Adipocyte (in vitro differentiated cells): ENCODE data around the gene ASCC3.

Experiments
- DNase-seq: peaks from one replicate; pipeline ENCODE4 v3.0.0-alpha.2; 2015; ENCODE audit warnings: low read depth
- H3K27me3 ChIP-seq: replicated peaks from 2 replicates; pipeline ENCODE4 v1.7.0; 2013; ENCODE audit warnings: mild to moderate bottlenecking, low read length, moderate library complexity; ENCODE audit not compliant: control insufficient read depth, insufficient read depth
- H3K36me3 ChIP-seq: 2 replicates; pipeline ENCODE4 v1.7.0; 2013; ENCODE audit warnings: low read length, mild to moderate bottlenecking, moderate library complexity; ENCODE audit not compliant: control insufficient read depth, insufficient read depth, severe bottlenecking
- H3K4me1 ChIP-seq: 2 replicates; pipeline ENCODE4 v1.7.0; 2013; ENCODE audit warnings: mild to moderate bottlenecking, low read length, moderate library complexity; ENCODE audit not compliant: control insufficient read depth, insufficient read depth
- H3K4me3 ChIP-seq: 2 replicates; pipeline ENCODE4 v1.7.0; 2013; ENCODE audit warnings: mild to moderate bottlenecking, low read length, moderate library complexity
- H3K9ac ChIP-seq: 2 replicates; pipeline ENCODE4 v1.7.0; 2013; ENCODE audit warnings: mild to moderate bottlenecking, low read length, moderate library complexity
- H3K9me3 ChIP-seq: 2 replicates; pipeline ENCODE4 v1.7.0; 2013; ENCODE audit warnings: mild to moderate bottlenecking, low read length, moderate library complexity; ENCODE audit not compliant: control insufficient read depth

The ASCC3 gene

GRCh38 chr6:100487638-100488037, 393.5 kb downstream of the ASCC3 start:
- Histone ChIP-seq H3K4me3 (no peak overlapping the region), H3K9me3 (no peaks in the 10 kb centered on the region), H3K4me1 (peaks cover 11% of the 10 kb centered on the region), H3K27me3 (peaks cover 4% of the 10 kb centered on the region), H3K9ac (no peak overlapping the region), H3K36me3 (no peaks in the 10 kb centered on the region)
- DNase-seq = no peak

- Histone ChIP-seq H3K9me3 (no peaks in the 10 kb centered on the region), H3K36me3 (no peaks in the 10 kb centered on the region), H3K4me3 (no peak overlapping the region), H3K4me1 (peaks cover 11% of the 10 kb centered on the region), H3K9ac (no peak overlapping the region), H3K27me3 (peaks cover 4% of the 10 kb centered on the region)
- no peak for DNase-seq
Observed at GRCh38 chr6:100485268-100485667, 395.9 kb downstream of the ASCC3 start.

- no peaks in the 10 kb centered on the region for H3K36me3 ChIP-seq
- H3K9ac ChIP-seq = no peak overlapping the region
- no peak for DNase-seq
- peaks cover 4% of the 10 kb centered on the region for H3K27me3 ChIP-seq
- no peaks in the 10 kb centered on the region for H3K9me3 ChIP-seq
- H3K4me3 ChIP-seq = no peak overlapping the region
- peaks cover 13% of the 10 kb centered on the region for H3K4me1 ChIP-seq
Observed at GRCh38 chr6:100484474-100484873, 396.7 kb downstream of the ASCC3 start.

- Histone ChIP-seq H3K4me3 (no peak overlapping the region), H3K9ac (no peak overlapping the region), H3K27me3 (peaks cover 4% of the 10 kb centered on the region), H3K9me3 (no peaks in the 10 kb centered on the region), H3K4me1 (peaks cover 15% of the 10 kb centered on the region), H3K36me3 (no peaks in the 10 kb centered on the region)
- DNase-seq = no peak
Observed at GRCh38 chr6:100482698-100483097, 398.4 kb downstream of the ASCC3 start.

GRCh38 chr6:100479179-100480035, 401.7 kb downstream of the ASCC3 start:
- peak overlapping the region; percentile 17 for H3K9ac ChIP-seq
- no peaks in the 10 kb centered on the region for H3K36me3 ChIP-seq
- peaks cover 4% of the 10 kb centered on the region for H3K27me3 ChIP-seq
- peaks cover 11% of the 10 kb centered on the region for H3K4me1 ChIP-seq
- no peak overlapping the region for H3K4me3 ChIP-seq
- peak; percentile 75 for DNase-seq
- no peaks in the 10 kb centered on the region for H3K9me3 ChIP-seq

- H3K4me3 ChIP-seq = no peak overlapping the region
- H3K9me3 ChIP-seq = no peaks in the 10 kb centered on the region
- no peaks in the 10 kb centered on the region for H3K27me3 ChIP-seq
- no peak overlapping the region for H3K9ac ChIP-seq
- no peaks in the 10 kb centered on the region for H3K36me3 ChIP-seq
- H3K4me1 ChIP-seq = peaks cover 10% of the 10 kb centered on the region
- no peak for DNase-seq
Observed at GRCh38 chr6:100475554-100476320, 405.4 kb downstream of the ASCC3 start.

GRCh38 chr6:100473182-100473581, 407.9 kb downstream of the ASCC3 start:
- Histone ChIP-seq H3K9me3 (no peaks in the 10 kb centered on the region), H3K4me1 (peaks cover 3% of the 10 kb centered on the region), H3K36me3 (no peaks in the 10 kb centered on the region), H3K4me3 (no peak overlapping the region), H3K27me3 (no peaks in the 10 kb centered on the region), H3K9ac (no peak overlapping the region)
- DNase-seq = no peak

GRCh38 chr6:100472674-100473073, 408.5 kb downstream of the ASCC3 start:
- H3K9me3 ChIP-seq = no peaks in the 10 kb centered on the region
- H3K36me3 ChIP-seq = no peaks in the 10 kb centered on the region
- H3K4me1 ChIP-seq = peaks cover 3% of the 10 kb centered on the region
- DNase-seq = no peak
- H3K4me3 ChIP-seq = no peak overlapping the region
- no peaks in the 10 kb centered on the region for H3K27me3 ChIP-seq
- no peak overlapping the region for H3K9ac ChIP-seq

- DNase-seq = no peak
- Histone ChIP-seq H3K4me3 (no peak overlapping the region), H3K4me1 (peaks cover 7% of the 10 kb centered on the region), H3K9ac (no peak overlapping the region), H3K27me3 (peaks cover 14% of the 10 kb centered on the region), H3K9me3 (no peaks in the 10 kb centered on the region), H3K36me3 (no peaks in the 10 kb centered on the region)
Observed at GRCh38 chr6:100470422-100471120, 410.6 kb downstream of the ASCC3 start.

GRCh38 chr6:100469101-100469859, 411.8 kb downstream of the ASCC3 start:
- Histone ChIP-seq H3K4me3 (no peak overlapping the region), H3K9me3 (no peaks in the 10 kb centered on the region), H3K4me1 (peaks cover 8% of the 10 kb centered on the region), H3K27me3 (peaks cover 14% of the 10 kb centered on the region), H3K36me3 (no peaks in the 10 kb centered on the region), H3K9ac (no peak overlapping the region)
- DNase-seq = no peak
